ENCODE data around the gene GHRHR.

GRCh38 chr7:31022117-31022516, 58.4 kb downstream of the GHRHR start:
- no peak for TF ChIP-seq POLR2A (IDR thresholded peaks at IDR 0.05)
- TF ChIP-seq CTCF (IDR thresholded peaks at IDR 0.05): no peak
